ENCODE data around the gene ARHGAP10.

GRCh38 chr4:147844781-147845180, 112.9 kb downstream of the ARHGAP10 start:
- TF ChIP-seq POLR2A (IDR thresholded peaks at IDR 0.05): no peak
- no peak for TF ChIP-seq CTCF (IDR thresholded peaks at IDR 0.05)

Measured in right lobe of liver (tissue), 4 donors.